Measurements from ENCODE around the gene ISLR2.

The ISLR2 gene

GRCh38 chr15:74182131-74182530, 51.7 kb downstream of the ISLR2 start:
- DNase-seq (ENCODE audit: low read depth in 2 of 2), result no peak
- no peak overlapping the region for H3K4me3 ChIP-seq (replicated peaks in 1 of 2; ENCODE audit: low read depth in 2 of 2, low read length in 2 of 2)
- no peak for TF ChIP-seq CTCF (IDR thresholded peaks at IDR 0.05; ENCODE audit: low read depth, low read length)

- no peak for TF ChIP-seq CTCF (IDR thresholded peaks at IDR 0.05; ENCODE audit: low read depth, low read length)
- H3K4me3 ChIP-seq (replicated peaks in 1 of 2; ENCODE audit: low read depth in 2 of 2, low read length in 2 of 2), result no peak overlapping the region
- DNase-seq (ENCODE audit: low read depth in 2 of 2), result no peak
These were observed 54.3 kb downstream of the ISLR2 start for GRCh38 chr15:74184582-74185091.

DNA sequence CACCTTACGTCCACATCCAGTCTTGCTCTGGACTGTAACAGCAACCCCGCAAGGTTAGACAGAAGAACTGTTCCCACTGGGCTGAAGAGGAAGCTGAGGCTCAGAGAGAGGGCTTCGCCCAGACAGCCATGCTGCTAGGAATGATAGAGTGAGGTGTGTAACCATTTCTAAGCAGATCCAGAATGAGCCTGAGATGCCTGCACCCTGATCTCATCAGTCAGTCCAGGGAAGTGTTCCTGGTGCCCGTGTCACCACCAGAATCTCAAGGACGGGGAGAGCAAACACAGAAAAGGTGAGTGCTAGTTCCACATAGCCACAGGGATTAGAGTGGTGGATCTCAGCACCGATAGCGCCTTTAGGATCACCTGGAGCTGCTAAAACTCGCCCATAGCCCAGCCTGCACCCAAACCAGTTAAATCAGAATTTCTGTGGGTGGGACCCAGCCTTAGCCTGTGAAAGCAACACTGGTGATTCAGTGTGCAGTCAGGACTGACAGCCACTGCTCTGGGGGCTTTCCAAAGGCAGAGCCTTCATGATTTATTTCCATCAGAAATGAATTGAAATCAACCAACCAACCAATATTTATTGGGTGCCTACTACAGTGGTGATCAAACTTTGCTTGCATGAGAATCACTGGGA, 55.4 kb downstream of the ISLR2 start:
- no peak for DNase-seq (ENCODE audit: low read depth in 2 of 2)
- no peak for TF ChIP-seq CTCF (IDR thresholded peaks at IDR 0.05; ENCODE audit: low read depth, low read length)
- H3K4me3 ChIP-seq (replicated peaks in 1 of 2; ENCODE audit: low read depth in 2 of 2, low read length in 2 of 2), result no peak overlapping the region
